ENCODE measurements around the gene MED12L. TPM values are rescaled to one million over a fixed set of nuclear protein-coding genes. Genes with fewer than 3 reads are reported as not detected.

MED12L gene
- total RNA-seq, 1 experiment from 2014 or later, result 14.9 TPM

DNA sequence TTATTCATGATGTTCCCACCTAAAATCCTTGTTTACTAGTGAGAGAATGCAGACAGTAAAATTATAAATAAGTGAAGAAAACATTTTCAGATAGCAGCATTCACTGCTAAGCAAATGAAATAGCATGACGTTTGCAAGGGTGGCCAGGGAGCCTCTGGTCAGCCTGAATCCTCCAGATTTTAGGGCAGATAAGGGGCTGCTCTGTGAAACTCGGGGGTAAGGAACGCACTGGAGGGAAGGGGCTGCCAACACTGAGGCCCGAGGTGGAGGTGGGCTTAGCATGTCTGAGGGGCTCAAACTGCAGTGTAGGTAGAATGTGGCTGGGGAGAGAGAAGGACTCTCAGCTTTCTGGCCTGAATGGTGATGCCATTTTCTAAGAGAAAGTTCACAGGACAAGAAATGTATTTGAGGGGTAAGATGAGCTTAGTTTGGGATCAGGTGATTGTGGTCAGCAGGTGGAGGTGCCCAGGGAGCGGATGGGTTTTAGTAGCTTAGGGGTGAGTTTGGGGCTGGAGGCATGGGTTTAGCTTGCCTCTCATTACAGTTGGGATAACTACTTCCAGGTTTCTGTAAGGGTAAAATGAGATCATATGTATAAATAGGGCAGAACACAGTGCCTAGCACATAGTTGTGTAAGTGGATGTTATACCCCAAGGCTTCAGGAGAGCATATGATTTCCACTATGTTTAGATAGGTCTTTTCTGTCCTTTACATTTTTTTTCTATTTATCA lies 97.0 kb downstream of the MED12L start:
- Mint-ChIP-seq H3K27me3 (ENCODE audit: low read depth) (no peaks in the 10 kb centered on the region), H3K36me3 (ENCODE audit: insufficient read depth in 1 of 3, low read depth in 3 of 3) (0 out of 7 replicates have a peak, but pooled peaks cover 0 to 2% (median 0%) of the 10 kb centered on the region in 3 experiments), H3K4me3 (no peak overlapping the region), H3K4me1 (peaks cover 18 to 21% of the 10 kb centered on the region in 2 experiments), H3K9me3 (no peaks in the 10 kb centered on the region), H3K27ac (peak overlapping the region; percentile 0 to 78 (median 1); a peak in 4 of 7 replicates)
- H3T11ph ChIP-seq (ENCODE audit: low read length), result no peak overlapping the region
- H2BK12ac ChIP-seq (ENCODE audit: insufficient read length, low read depth, low read length), result no peak overlapping the region
- H3K9me3 ChIP-seq (ENCODE audit: control insufficient read depth, low read depth, low read length), result no peaks in the 10 kb centered on the region
- H3K4me2 ChIP-seq (ENCODE audit: insufficient read depth, insufficient read length, low read length), result no peak overlapping the region
- H2BK15ac ChIP-seq (ENCODE audit: low read depth, low read length), result no peak overlapping the region
- H3K79me1 ChIP-seq (ENCODE audit: insufficient read depth, low read depth, low read length, poor library complexity, severe bottlenecking), result no peaks in the 10 kb centered on the region
- TF ChIP-seq, protein P1, sequence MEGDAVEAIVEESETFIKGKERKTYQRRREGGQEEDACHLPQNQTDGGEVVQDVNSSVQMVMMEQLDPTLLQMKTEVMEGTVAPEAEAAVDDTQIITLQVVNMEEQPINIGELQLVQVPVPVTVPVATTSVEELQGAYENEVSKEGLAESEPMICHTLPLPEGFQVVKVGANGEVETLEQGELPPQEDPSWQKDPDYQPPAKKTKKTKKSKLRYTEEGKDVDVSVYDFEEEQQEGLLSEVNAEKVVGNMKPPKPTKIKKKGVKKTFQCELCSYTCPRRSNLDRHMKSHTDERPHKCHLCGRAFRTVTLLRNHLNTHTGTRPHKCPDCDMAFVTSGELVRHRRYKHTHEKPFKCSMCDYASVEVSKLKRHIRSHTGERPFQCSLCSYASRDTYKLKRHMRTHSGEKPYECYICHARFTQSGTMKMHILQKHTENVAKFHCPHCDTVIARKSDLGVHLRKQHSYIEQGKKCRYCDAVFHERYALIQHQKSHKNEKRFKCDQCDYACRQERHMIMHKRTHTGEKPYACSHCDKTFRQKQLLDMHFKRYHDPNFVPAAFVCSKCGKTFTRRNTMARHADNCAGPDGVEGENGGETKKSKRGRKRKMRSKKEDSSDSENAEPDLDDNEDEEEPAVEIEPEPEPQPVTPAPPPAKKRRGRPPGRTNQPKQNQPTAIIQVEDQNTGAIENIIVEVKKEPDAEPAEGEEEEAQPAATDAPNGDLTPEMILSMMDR (conservative IDR thresholded peaks at IDR 0.05), result no peak
- H4K91ac ChIP-seq (ENCODE audit: insufficient read length, low read depth, low read length), result no peak overlapping the region
- H3K23me2 ChIP-seq (ENCODE audit: insufficient read length, low read depth, low read length, poor library complexity, severe bottlenecking), result no peaks in the 10 kb centered on the region
- H2AK5ac ChIP-seq (ENCODE audit: insufficient read length, low read length), result no peak overlapping the region
- no peak overlapping the region for H3K18ac ChIP-seq (ENCODE audit: insufficient read length, low read depth, low read length)
- no peak overlapping the region for H2BK120ac ChIP-seq (ENCODE audit: low read depth, low read length, poor library complexity, severe bottlenecking)
- H3K9ac ChIP-seq (ENCODE audit: extremely low read depth, insufficient read length, low read length), result no peak overlapping the region
- no peak overlapping the region for H3K4ac ChIP-seq (ENCODE audit: low read depth, low read length)
- H4K5ac ChIP-seq (ENCODE audit: insufficient read length, low read depth, low read length), result no peak overlapping the region
- no peaks in the 10 kb centered on the region for H4K20me1 ChIP-seq (ENCODE audit: control insufficient read depth, insufficient read depth, insufficient read length)
- H4K8ac ChIP-seq (replicated peaks; ENCODE audit: insufficient read length, low read depth, low read length), result no peak overlapping the region
- no peak overlapping the region for H2BK5ac ChIP-seq (ENCODE audit: insufficient read length, low read length)
- H3K14ac ChIP-seq (ENCODE audit: insufficient read depth, low read length), result no peak overlapping the region
- DNase-seq, result no peak
- no peak overlapping the region for H3K23ac ChIP-seq (ENCODE audit: insufficient read length, low read depth, low read length)
- no peak overlapping the region for H3K27ac ChIP-seq (ENCODE audit: insufficient read length, low read depth, low read length)
- H3K27me3 ChIP-seq (ENCODE audit: insufficient read depth, low read length), result no peaks in the 10 kb centered on the region
- peaks cover 3% of the 10 kb centered on the region; the same call in 1 of the 2 replicates for H3K4me1 ChIP-seq (ENCODE audit: insufficient read depth, low read length)
- no peak overlapping the region for H3K56ac ChIP-seq (ENCODE audit: insufficient read length, low read depth, low read length)
- H2AFZ ChIP-seq (ENCODE audit: low read length), result no peak overlapping the region
- no peaks in the 10 kb centered on the region for H3K79me2 ChIP-seq (ENCODE audit: insufficient read depth, low read length)
- no CpG with 5 or more reads among the region's 5 CpGs for WGBS (ENCODE audit: extremely low coverage, insufficient read length, low lambda C conversion rate)
- no peak overlapping the region for H2BK20ac ChIP-seq (ENCODE audit: low read depth, low read length, poor library complexity, severe bottlenecking)

Data from H9 (cell line).